Neuronal stem cell (in vitro differentiated cells): Measurements from ENCODE around the gene APELA.

Experiments
- DNase-seq: peaks from one replicate; pipeline ENCODE4 v3.0.0-alpha.2; 2013; ENCODE audit warnings: low spot score
- H2AFZ ChIP-seq: one replicate; pipeline ENCODE4 v1.6.1; 2013; ENCODE audit warnings: mild to moderate bottlenecking, low read length, inconsistent platforms
- H2AK5ac ChIP-seq: 2 replicates; pipeline ENCODE4 v1.6.1; 2013; ENCODE audit warnings: low read depth, mild to moderate bottlenecking, inconsistent platforms, low read length, moderate library complexity, mixed read lengths
- H2BK120ac ChIP-seq: 2 replicates; pipeline ENCODE4 v1.6.1; 2013; ENCODE audit warnings: low read depth, mild to moderate bottlenecking, inconsistent platforms, low read length, moderate library complexity, mixed read lengths
- H2BK12ac ChIP-seq: one replicate; pipeline ENCODE4 v1.6.1; 2013; ENCODE audit warnings: low read length, inconsistent platforms
- H2BK15ac ChIP-seq: 2 replicates; pipeline ENCODE4 v1.6.1; 2013; ENCODE audit warnings: mild to moderate bottlenecking, low read length, inconsistent platforms, mixed read lengths
- H2BK5ac ChIP-seq: one replicate; pipeline ENCODE4 v1.6.1; 2013; ENCODE audit warnings: inconsistent platforms, mild to moderate bottlenecking, low read length, moderate library complexity
- H3K14ac ChIP-seq: one replicate; pipeline ENCODE4 v1.6.1; 2013; ENCODE audit warnings: low read length, inconsistent platforms
- H3K18ac ChIP-seq: 2 replicates; pipeline ENCODE4 v1.6.1; 2013; ENCODE audit warnings: low read length, inconsistent platforms
- H3K23ac ChIP-seq: 2 replicates; pipeline ENCODE4 v1.6.1; 2013; ENCODE audit warnings: low read depth, mild to moderate bottlenecking, mixed read lengths, low read length, inconsistent platforms; ENCODE audit not compliant: poor library complexity
- H3K27ac ChIP-seq: replicated peaks from 3 replicates; pipeline ENCODE4 v1.5.1; 2013; ENCODE audit warnings: low read length, inconsistent platforms
- H3K27me3 ChIP-seq, 3 experiments: 2 replicates each; pipeline ENCODE4 v1.6.1; 2013; ENCODE audit warnings: low read length in 3 of 3, mild to moderate bottlenecking in 2 of 3, inconsistent platforms in 1 of 3, low read depth in 1 of 3, mixed read lengths in 1 of 3, moderate library complexity in 1 of 3; ENCODE audit not compliant: control insufficient read depth in 3 of 3, insufficient read depth in 3 of 3
- H3K36me3 ChIP-seq, 2 donors: replicated peaks in 1 of 2; 2 replicates each; pipeline ENCODE4 v1.6.1; 2013; ENCODE audit warnings: low read length in 2 of 2; ENCODE audit not compliant: control insufficient read depth in 2 of 2, insufficient read depth in 2 of 2
- H3K4ac ChIP-seq: 2 replicates; pipeline ENCODE4 v1.6.1; 2013; ENCODE audit warnings: inconsistent platforms, mild to moderate bottlenecking, low read length, moderate library complexity
- H3K4me1 ChIP-seq, 2 donors: 1 replicate in 1 of 2; 2 replicates in 1 of 2; pipeline ENCODE4 v1.6.1; 2013; ENCODE audit warnings: low read length in 2 of 2, low read depth in 1 of 2; ENCODE audit not compliant: control insufficient read depth in 2 of 2, insufficient read depth in 1 of 2
- H3K4me2 ChIP-seq: one replicate; pipeline ENCODE4 v1.6.1; 2013; ENCODE audit warnings: mild to moderate bottlenecking, low read length, inconsistent platforms; ENCODE audit not compliant: insufficient read depth, poor library complexity, severe bottlenecking
- H3K4me3 ChIP-seq, 2 donors: 2 replicates each; pipeline ENCODE4 v1.5.1; 2013; ENCODE audit warnings: low read length in 2 of 2, mild to moderate bottlenecking in 2 of 2, inconsistent platforms in 1 of 2, moderate library complexity in 1 of 2
- H3K79me1 ChIP-seq: one replicate; pipeline ENCODE4 v1.6.1; 2013; ENCODE audit warnings: low read depth, mild to moderate bottlenecking, inconsistent platforms, low read length, moderate library complexity
- H3K9ac ChIP-seq: one replicate; pipeline ENCODE4 v1.6.1; 2013; ENCODE audit warnings: mild to moderate bottlenecking, low read depth, low read length, inconsistent platforms; ENCODE audit not compliant: poor library complexity
- H3K9me3 ChIP-seq, 2 donors: replicated peaks in 1 of 2; 2 replicates each; pipeline versions ENCODE3 to v1.6.1; 2013; ENCODE audit warnings: low read length in 2 of 2, mild to moderate bottlenecking in 2 of 2, inconsistent platforms in 1 of 2, low read depth in 1 of 2, mixed read lengths in 1 of 2, moderate library complexity in 1 of 2; ENCODE audit not compliant: control insufficient read depth in 2 of 2, insufficient read depth in 1 of 2
- H4K8ac ChIP-seq: one replicate; pipeline ENCODE4 v1.6.1; 2013; ENCODE audit warnings: low read depth, mild to moderate bottlenecking, inconsistent platforms, low read length, moderate library complexity
- H4K91ac ChIP-seq: one replicate; pipeline ENCODE4 v1.6.1; 2013; ENCODE audit warnings: low read length, low read depth, mild to moderate bottlenecking, inconsistent platforms; ENCODE audit not compliant: poor library complexity
- WGBS, 2 donors: extraction: QIAGEN DNeasy Blood & Tissue Kit; methylation state at CpG; one replicate each; pipeline ENCODE4 v1.1.7; 2013; ENCODE audit warnings: missing lambda C conversion rate in 2 of 2, mixed read lengths in 1 of 2; ENCODE audit not compliant: insufficient read length in 2 of 2, insufficient replicate concordance in 1 of 2; ENCODE audit errors: extremely low coverage in 2 of 2; 5-methylcytosine and 5-hydroxymethylcytosine counted together

The APELA gene

GRCh38 chr4:164946810-164947209 is 69.8 kb downstream of the APELA start:
- no CpG with 5 or more reads among the region's 5 CpGs for WGBS, 2 donors
- Histone ChIP-seq H3K18ac (no peak overlapping the region), H4K8ac (no peak overlapping the region), H2AK5ac (no peak overlapping the region), H4K91ac (no peak overlapping the region), H3K4ac (no peak overlapping the region), H2AFZ (no peak overlapping the region), H2BK15ac (no peak overlapping the region), H3K4me1 (peaks cover 0 to 5% of the 10 kb centered on the region in 2 donors), H2BK5ac (no peak overlapping the region), H2BK12ac (no peak overlapping the region), H3K79me1 (no peaks in the 10 kb centered on the region), H3K27ac (no peak overlapping the region), H3K27me3 (peaks cover 0 to 14% (median 0%) of the 10 kb centered on the region in 3 experiments), H3K9ac (no peak overlapping the region), H3K36me3 (no peaks in the 10 kb centered on the region), H3K9me3 (no peaks in the 10 kb centered on the region), H3K4me3 (no peak overlapping the region), H3K14ac (no peak overlapping the region), H3K4me2 (no peak overlapping the region), H2BK120ac (no peak overlapping the region), H3K23ac (no peak overlapping the region)
- DNase-seq: no peak
